ENCODE measurements around the gene TMEM179B. TPM values are rescaled to one million over a fixed set of nuclear protein-coding genes. Genes with fewer than 3 reads are reported as not detected.
A peak's percentile ranks its signal among the peaks of the same experiment; 100 is the strongest.

The TMEM179B gene
- total RNA-seq, 1 experiment from 2014 or later = 51.6 TPM

DNA sequence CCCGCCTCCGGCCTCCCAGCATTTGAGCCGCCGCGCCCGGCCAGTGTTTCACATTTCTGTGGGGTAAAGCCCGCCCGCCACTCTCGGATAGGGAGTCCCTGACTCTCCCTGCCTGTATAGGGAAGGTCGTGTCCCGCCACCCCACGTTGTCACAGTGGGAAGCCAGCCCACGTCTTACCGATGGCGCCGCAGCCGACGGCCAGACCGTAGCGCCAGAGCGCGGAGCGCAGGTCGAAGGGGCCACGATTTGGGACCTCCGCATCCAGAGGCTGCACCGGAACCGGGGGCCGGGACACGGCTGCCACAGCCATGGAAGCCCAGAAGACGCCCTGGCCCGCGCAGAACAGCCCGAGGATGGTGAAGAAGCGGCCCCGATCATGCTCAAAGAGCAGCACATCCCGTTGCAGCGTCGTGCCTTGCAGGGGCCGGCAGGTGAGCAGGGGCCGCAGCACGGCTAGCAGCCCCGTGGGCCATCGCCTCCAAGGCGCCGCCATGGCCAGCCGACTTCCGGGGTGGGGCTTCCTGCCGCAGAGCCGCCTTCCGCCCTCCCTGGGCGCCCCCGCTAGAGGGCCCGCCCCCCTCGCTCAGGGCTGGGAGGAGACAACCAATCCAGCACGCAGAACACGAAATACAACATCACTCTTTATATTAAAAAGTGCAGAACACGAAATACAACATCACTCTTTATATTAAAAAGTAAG, 4.4 kb downstream of the TMEM179B start, which contains the start of gene TMEM223:
Gene TMEM223, minus strand, starts transcription at position 506 of the 701 bp plus-strand sequence. Its CDS starts 12 bp downstream, at position 494.
- ATAC-seq = peak; percentile 76
- Histone ChIP-seq H3K79me2 (ENCODE audit: insufficient read depth, low read length) (peaks cover 45% of the 10 kb centered on the region), H3K36me3 (ENCODE audit: control insufficient read depth in 1 of 2, insufficient read depth in 2 of 2, low read length in 2 of 2) (peaks cover 25 to 56% of the 10 kb centered on the region in 2 experiments), H4K20me1 (ENCODE audit: insufficient read depth) (no peaks in the 10 kb centered on the region), H3K9me2 (ENCODE audit: insufficient read depth) (no peaks in the 10 kb centered on the region), H3K4me1 (ENCODE audit: control insufficient read depth in 1 of 2, insufficient read depth in 2 of 2, low read length in 2 of 2) (peaks cover 21 to 38% of the 10 kb centered on the region in 2 experiments; a peak in 3 of 4 replicates), H3K9me3 (ENCODE audit: control insufficient read depth in 1 of 2, insufficient read depth in 1 of 2, low read depth in 1 of 2, low read length in 2 of 2) (no peaks in the 10 kb centered on the region), H2AFZ (ENCODE audit: low read depth, low read length, poor library complexity, severe bottlenecking) (no peak within 1 kb of the TSS), H3K27ac (ENCODE audit: low read depth, low read length) (peak within 1 kb of the TSS; percentile 98), H3K4me2 (ENCODE audit: low read length) (peak within 1 kb of the TSS; percentile 91), H3K4me3 (replicated peaks in 1 of 2; ENCODE audit: low read depth in 1 of 2, low read length in 2 of 2) (peak within 1 kb of the TSS; percentile 87 to 94), H3K9ac (ENCODE audit: low read length) (peak within 1 kb of the TSS; percentile 90), H3K27me3 (ENCODE audit: insufficient read depth, low read length) (no peaks in the 10 kb centered on the region)
- TF ChIP-seq SIN3A (IDR thresholded peaks at IDR 0.05; ENCODE audit: low read depth) = no peak
- TF ChIP-seq POLR2A (IDR thresholded peaks at IDR 0.05; ENCODE audit: borderline replicate concordance, extremely low read depth, insufficient read depth, insufficient read length) = peak; percentile 78
- TF ChIP-seq, protein P1, sequence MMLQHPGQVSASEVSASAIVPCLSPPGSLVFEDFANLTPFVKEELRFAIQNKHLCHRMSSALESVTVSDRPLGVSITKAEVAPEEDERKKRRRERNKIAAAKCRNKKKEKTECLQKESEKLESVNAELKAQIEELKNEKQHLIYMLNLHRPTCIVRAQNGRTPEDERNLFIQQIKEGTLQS (IDR thresholded peaks at IDR 0.05) = no peak
- TF ChIP-seq POLR2AphosphoS5 (IDR thresholded peaks at IDR 0.05; ENCODE audit: low read depth, low read length) = peak; percentile 97
- no peak for TF ChIP-seq ZNF274 (IDR thresholded peaks at IDR 0.05; ENCODE audit: low read depth, low read length)
- TF ChIP-seq TCF7L2 (IDR thresholded peaks at IDR 0.05; ENCODE audit: borderline replicate concordance, extremely low read depth, insufficient read depth, insufficient read length) = peak; percentile 24
- peak; percentile 90 for TF ChIP-seq YY1 (IDR thresholded peaks at IDR 0.05; ENCODE audit: extremely low read depth, insufficient replicate concordance, low read depth, low read length)
- TF ChIP-seq ZFX (IDR thresholded peaks at IDR 0.05) = peak; percentile 69; the same call in 1 of the 2 replicates
- peak; percentile 47 for DNase-seq (ENCODE audit: low read depth, low spot score)
- intact Hi-C loops (cut with micrococcal nuclease) = no loop called here
- ChIA-PET RAD21 (ENCODE audit: low non-redundant PET in 1 of 2, low total read pairs in 2 of 2, uncharacterized antibody in 2 of 2, unreplicated experiment in 2 of 2) (no interaction called here), CTCF (no interaction called here), POLR2A (interaction anchor here (0.6 to 6.1 kb wide), 5 partner anchors 40 to 64 kb away, joined by 3 to 82 read pairs (median 3); partner anchors contain the start of genes STX5 and WDR74)
- BruUV-seq (replicated peaks) = no TSS peak

DNA sequence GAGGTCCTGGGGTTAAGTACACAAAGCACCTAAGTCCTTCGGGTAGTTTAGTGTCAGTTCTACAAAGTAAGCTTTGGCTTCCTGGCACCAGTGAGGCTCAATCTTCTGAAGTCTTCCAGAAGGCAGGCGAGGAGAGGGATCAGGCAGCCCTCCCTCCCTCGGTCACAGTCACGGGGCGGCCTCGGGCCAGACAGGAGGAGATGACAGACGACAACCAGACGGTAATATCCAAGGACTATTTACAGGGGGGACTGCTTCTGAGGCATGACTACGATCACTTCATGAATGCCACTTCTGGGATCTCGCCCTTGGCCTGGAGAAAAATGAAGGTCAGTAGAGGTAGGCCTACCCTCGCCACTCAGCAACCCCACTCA, 5.0 kb downstream of the TMEM179B start:
- DNase-seq (ENCODE audit: low read depth, low spot score) = no peak
- H3K4me2 ChIP-seq (ENCODE audit: low read length) = peak overlapping the region; percentile 91
- ChIA-PET CTCF (no interaction called here), POLR2A (interaction anchor here (0.6 to 1.0 kb wide), 3 partner anchors 38 to 56 kb away, joined by 3 to 5 read pairs (median 4); partner anchors contain the start of genes STX5 and ZBTB3), RAD21 (ENCODE audit: low non-redundant PET in 1 of 2, low total read pairs in 2 of 2, uncharacterized antibody in 2 of 2, unreplicated experiment in 2 of 2) (no interaction called here)
- H3K36me3 ChIP-seq (ENCODE audit: control insufficient read depth in 1 of 2, insufficient read depth in 2 of 2, low read length in 2 of 2) = peaks cover 29 to 59% of the 10 kb centered on the region in 2 experiments
- ATAC-seq = no peak
- intact Hi-C loops (cut with micrococcal nuclease) = no loop called here
- peak overlapping the region; percentile 98 for H3K27ac ChIP-seq (ENCODE audit: low read depth, low read length)
- BruUV-seq (replicated peaks) = no TSS peak
- peak overlapping the region; percentile 87 to 94 for H3K4me3 ChIP-seq (replicated peaks in 1 of 2; ENCODE audit: low read depth in 1 of 2, low read length in 2 of 2)
- no peak for TF ChIP-seq CBX3 (IDR thresholded peaks at IDR 0.05; ENCODE audit: low read depth)
- no peak for TF ChIP-seq SP1 (IDR thresholded peaks at IDR 0.05; ENCODE audit: low read depth)
- no peak for TF ChIP-seq ZNF274 (IDR thresholded peaks at IDR 0.05; ENCODE audit: low read depth, low read length)
- peak overlapping the region; percentile 41 for H3K9ac ChIP-seq (ENCODE audit: low read length)
- H3K79me2 ChIP-seq (ENCODE audit: insufficient read depth, low read length) = peaks cover 45% of the 10 kb centered on the region
- H3K9me3 ChIP-seq (ENCODE audit: control insufficient read depth in 1 of 2, insufficient read depth in 1 of 2, low read depth in 1 of 2, low read length in 2 of 2) = no peaks in the 10 kb centered on the region
- H2AFZ ChIP-seq (ENCODE audit: low read depth, low read length, poor library complexity, severe bottlenecking) = no peak overlapping the region
- peaks cover 21 to 38% of the 10 kb centered on the region in 2 experiments; a peak in 3 of 4 replicates for H3K4me1 ChIP-seq (ENCODE audit: control insufficient read depth in 1 of 2, insufficient read depth in 2 of 2, low read length in 2 of 2)
- no peaks in the 10 kb centered on the region for H4K20me1 ChIP-seq (ENCODE audit: insufficient read depth)
- H3K9me2 ChIP-seq (ENCODE audit: insufficient read depth) = no peaks in the 10 kb centered on the region
- no peaks in the 10 kb centered on the region for H3K27me3 ChIP-seq (ENCODE audit: insufficient read depth, low read length)
